Gastroesophageal sphincter (tissue), 3 donors: ENCODE measurements around the gene ACR.

Experiments used
- EP300 ChIP-seq: sonication (generic); formaldehyde crosslinking; IDR thresholded peaks from one replicate; pipeline ENCODE4 v1.6.1; 2017; ENCODE audit warnings: antibody characterized with exemption, mild to moderate bottlenecking
- POLR2A ChIP-seq, 2 donors: fragments of 450-650 bp; IDR thresholded peaks; one replicate each; pipeline ENCODE4 v1.6.1; 2017; ENCODE audit warnings: antibody characterized with exemption in 2 of 2, mild to moderate bottlenecking in 2 of 2, moderate library complexity in 1 of 2
- TF ChIP-seq, protein P1 (sequence below), 4 experiments: fragments of 200-600 bp in 2 of 4; fragments of 450-650 bp in 2 of 4; sonication (generic) in 1 of 4; IDR thresholded peaks; one replicate each; pipeline ENCODE4 v1.5.1; 2017 to 2019; ENCODE audit warnings: antibody characterized with exemption in 4 of 4, mild to moderate bottlenecking in 2 of 4, moderate library complexity in 2 of 4

- TF ChIP-seq, protein P1, sequence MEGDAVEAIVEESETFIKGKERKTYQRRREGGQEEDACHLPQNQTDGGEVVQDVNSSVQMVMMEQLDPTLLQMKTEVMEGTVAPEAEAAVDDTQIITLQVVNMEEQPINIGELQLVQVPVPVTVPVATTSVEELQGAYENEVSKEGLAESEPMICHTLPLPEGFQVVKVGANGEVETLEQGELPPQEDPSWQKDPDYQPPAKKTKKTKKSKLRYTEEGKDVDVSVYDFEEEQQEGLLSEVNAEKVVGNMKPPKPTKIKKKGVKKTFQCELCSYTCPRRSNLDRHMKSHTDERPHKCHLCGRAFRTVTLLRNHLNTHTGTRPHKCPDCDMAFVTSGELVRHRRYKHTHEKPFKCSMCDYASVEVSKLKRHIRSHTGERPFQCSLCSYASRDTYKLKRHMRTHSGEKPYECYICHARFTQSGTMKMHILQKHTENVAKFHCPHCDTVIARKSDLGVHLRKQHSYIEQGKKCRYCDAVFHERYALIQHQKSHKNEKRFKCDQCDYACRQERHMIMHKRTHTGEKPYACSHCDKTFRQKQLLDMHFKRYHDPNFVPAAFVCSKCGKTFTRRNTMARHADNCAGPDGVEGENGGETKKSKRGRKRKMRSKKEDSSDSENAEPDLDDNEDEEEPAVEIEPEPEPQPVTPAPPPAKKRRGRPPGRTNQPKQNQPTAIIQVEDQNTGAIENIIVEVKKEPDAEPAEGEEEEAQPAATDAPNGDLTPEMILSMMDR (IDR thresholded peaks at IDR 0.05) = no peak
- TF ChIP-seq POLR2A (IDR thresholded peaks at IDR 0.05) (no peak), EP300 (no peak)
Measured at GRCh38 chr22:50719814-50720300, 18.1 kb upstream of the ACR start.
